Mesothelial cell of epicardium (in vitro differentiated cells): ENCODE results near the gene ZNF93. TPM values are rescaled to one million over a fixed set of nuclear protein-coding genes. Genes with fewer than 3 reads are reported as not detected.
A peak's percentile ranks its signal among the peaks of the same experiment; 100 is the strongest.
"Not testable (repeated sequence)": the region's sequence is repeated elsewhere in the genome, so short reads cannot be mapped to it uniquely, and the experiment has no call there.

Experiments used
- DNase-seq, 2 experiments: peaks; one replicate each; pipeline ENCODE4 v3.0.0; 2021; ENCODE audit warnings: low spot score in 2 of 2; ENCODE audit not compliant: unreplicated experiment in 2 of 2
- H3K27ac Mint-ChIP-seq: 2 replicates; pipeline ENCODE4 v1.8.0; 2021; ENCODE audit warnings: mixed read lengths
- H3K27me3 Mint-ChIP-seq: 2 replicates; pipeline ENCODE4 v1.8.0; 2021; ENCODE audit warnings: low read depth, mixed read lengths
- H3K36me3 Mint-ChIP-seq: 2 replicates; pipeline ENCODE4 v1.8.0; 2021; ENCODE audit warnings: mixed read lengths
- H3K4me1 Mint-ChIP-seq: 2 replicates; pipeline ENCODE4 v1.8.0; 2021; ENCODE audit warnings: mixed read lengths
- H3K4me3 Mint-ChIP-seq: 2 replicates; pipeline ENCODE4 v1.8.0; 2021; ENCODE audit warnings: mild to moderate bottlenecking, moderate library complexity, mixed read lengths
- H3K9me3 Mint-ChIP-seq: 2 replicates; pipeline ENCODE4 v1.8.0; 2021; ENCODE audit warnings: mixed read lengths
- total RNA-seq: library from RNA; stranded (reverse); gene quantifications from 3 replicates; pipeline ENCODE4 v1.2.1, GENCODE V29; 2021
- TF ChIP-seq, protein P1 (sequence below): fragments of 200-600 bp; sonication (generic); IDR thresholded peaks from one replicate; pipeline ENCODE4 v1.5.0; 2021; ENCODE audit warnings: antibody characterized with exemption; ENCODE audit not compliant: unreplicated experiment

Gene ZNF93
- total RNA-seq, 1 donor from 2014 or later, result 28.4 TPM

DNA sequence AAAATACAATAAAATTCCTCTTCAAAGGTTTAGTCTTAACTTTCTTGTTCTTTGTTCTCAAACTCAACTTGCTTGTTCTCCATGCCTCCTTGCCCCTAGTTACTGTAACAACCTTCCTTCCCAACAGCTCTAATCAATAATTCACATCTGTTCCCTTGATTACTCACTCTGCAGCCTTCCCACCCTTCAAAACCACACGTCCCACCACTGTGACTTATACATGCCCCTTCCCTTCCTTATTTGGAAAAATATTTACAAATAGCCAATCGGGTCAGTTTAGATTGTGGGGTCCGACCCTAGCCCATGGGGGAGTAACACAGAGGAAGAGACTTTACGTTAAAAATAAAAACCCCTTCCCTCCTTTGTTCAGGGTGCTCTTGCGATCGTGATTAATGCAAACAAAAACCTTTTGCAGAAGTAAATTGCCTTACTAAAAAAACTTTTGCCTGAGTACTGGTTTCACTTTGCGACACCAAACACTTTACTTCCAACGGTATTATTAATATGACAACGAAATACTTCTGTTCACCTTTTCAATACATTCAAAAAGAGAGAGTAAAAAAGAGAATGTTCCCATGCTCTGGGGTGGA, 512 bp upstream of the ZNF93 start:
- peak overlapping the region; percentile 100 for H3K27ac Mint-ChIP-seq
- DNase-seq, result no peak
- no peaks in the 10 kb centered on the region for H3K27me3 Mint-ChIP-seq
- peaks cover 47% of the 10 kb centered on the region for H3K9me3 Mint-ChIP-seq
- peaks cover 25% of the 10 kb centered on the region for H3K36me3 Mint-ChIP-seq
- TF ChIP-seq, protein P1, sequence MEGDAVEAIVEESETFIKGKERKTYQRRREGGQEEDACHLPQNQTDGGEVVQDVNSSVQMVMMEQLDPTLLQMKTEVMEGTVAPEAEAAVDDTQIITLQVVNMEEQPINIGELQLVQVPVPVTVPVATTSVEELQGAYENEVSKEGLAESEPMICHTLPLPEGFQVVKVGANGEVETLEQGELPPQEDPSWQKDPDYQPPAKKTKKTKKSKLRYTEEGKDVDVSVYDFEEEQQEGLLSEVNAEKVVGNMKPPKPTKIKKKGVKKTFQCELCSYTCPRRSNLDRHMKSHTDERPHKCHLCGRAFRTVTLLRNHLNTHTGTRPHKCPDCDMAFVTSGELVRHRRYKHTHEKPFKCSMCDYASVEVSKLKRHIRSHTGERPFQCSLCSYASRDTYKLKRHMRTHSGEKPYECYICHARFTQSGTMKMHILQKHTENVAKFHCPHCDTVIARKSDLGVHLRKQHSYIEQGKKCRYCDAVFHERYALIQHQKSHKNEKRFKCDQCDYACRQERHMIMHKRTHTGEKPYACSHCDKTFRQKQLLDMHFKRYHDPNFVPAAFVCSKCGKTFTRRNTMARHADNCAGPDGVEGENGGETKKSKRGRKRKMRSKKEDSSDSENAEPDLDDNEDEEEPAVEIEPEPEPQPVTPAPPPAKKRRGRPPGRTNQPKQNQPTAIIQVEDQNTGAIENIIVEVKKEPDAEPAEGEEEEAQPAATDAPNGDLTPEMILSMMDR, result no peak
- peak overlapping the region; percentile 96 for H3K4me3 Mint-ChIP-seq
- H3K4me1 Mint-ChIP-seq, result peaks cover 27% of the 10 kb centered on the region

DNA sequence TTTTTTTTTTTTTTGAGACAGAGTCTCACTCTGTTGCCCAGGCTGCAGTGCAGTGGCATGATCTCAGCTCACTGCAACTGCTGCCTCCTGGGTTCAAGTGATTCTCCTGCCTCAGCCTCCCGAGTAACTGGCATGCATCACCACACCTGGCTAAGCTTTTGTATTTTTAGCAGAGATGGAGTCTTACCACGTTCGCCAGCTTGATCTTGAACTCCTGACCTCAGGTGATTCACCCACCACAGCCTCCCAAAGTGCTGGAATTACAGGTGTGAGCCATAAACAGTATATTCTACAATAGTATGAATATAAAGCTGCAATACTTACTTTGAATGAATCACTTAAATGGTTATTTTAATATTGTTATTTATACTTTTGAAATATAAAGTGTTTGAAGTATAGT, 6.8 kb downstream of the ZNF93 start:
- H3K9me3 Mint-ChIP-seq, DNase-seq, H3K4me3 Mint-ChIP-seq, H3K27me3 Mint-ChIP-seq, H3K27ac Mint-ChIP-seq: not testable (repeated sequence)
- Mint-ChIP-seq H3K36me3 (peaks cover 21% of the 10 kb centered on the region), H3K4me1 (peaks cover 39% of the 10 kb centered on the region)

DNA sequence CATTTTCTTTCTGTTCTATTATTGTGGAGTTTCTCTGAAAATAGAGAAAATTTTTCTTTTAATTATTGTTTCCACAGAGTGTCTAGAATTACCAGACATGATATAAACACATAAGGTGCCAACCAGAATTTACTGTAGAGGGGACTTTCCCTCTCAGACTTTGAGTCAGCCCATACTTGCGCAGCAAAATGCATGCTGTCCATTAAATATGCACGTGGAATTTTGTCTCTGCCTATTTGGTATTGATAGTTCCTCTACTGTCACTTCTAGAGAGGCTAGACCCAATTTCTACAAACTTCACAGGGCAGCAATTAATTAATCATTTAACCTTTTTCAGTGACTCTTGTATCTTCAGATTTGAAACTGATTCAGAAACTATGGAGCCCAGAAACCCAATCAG, 8.9 kb downstream of the ZNF93 start:
- peaks cover 28% of the 10 kb centered on the region for H3K4me1 Mint-ChIP-seq
- no peaks in the 10 kb centered on the region for H3K27me3 Mint-ChIP-seq
- H3K36me3 Mint-ChIP-seq, result peaks cover 23% of the 10 kb centered on the region
- TF ChIP-seq, protein P1, result no peak
- no peak for DNase-seq
- no peaks in the 10 kb centered on the region for H3K9me3 Mint-ChIP-seq
- H3K27ac Mint-ChIP-seq, result no peak overlapping the region
- H3K4me3 Mint-ChIP-seq, result no peak overlapping the region

DNA sequence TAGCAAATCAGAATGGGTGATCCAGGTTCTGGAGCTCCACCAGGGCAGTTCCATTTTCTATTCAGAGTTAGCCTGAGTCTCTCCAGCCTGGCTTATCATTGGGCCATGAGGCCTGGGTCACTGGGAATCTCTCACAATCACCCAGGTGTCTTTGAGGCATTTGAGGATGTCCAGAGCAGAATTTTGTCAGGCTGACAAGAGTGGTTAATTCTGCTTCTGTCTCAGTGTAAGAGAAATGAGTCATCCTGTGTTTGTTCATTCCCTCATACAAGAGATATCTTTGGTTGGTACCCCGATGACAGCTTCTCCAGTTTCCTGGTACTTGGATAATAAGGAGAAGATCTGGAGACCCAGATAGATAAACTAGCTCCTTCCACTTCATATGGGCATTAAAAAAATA, 10.4 kb downstream of the ZNF93 start:
- TF ChIP-seq, protein P1, result no peak
- H3K27ac Mint-ChIP-seq, result peak overlapping the region; percentile 28
- no peaks in the 10 kb centered on the region for H3K27me3 Mint-ChIP-seq
- DNase-seq, result no peak
- peaks cover 15% of the 10 kb centered on the region for H3K4me1 Mint-ChIP-seq
- peaks cover 33% of the 10 kb centered on the region for H3K36me3 Mint-ChIP-seq
- H3K4me3 Mint-ChIP-seq, result no peak overlapping the region
- H3K9me3 Mint-ChIP-seq, result no peaks in the 10 kb centered on the region

DNA sequence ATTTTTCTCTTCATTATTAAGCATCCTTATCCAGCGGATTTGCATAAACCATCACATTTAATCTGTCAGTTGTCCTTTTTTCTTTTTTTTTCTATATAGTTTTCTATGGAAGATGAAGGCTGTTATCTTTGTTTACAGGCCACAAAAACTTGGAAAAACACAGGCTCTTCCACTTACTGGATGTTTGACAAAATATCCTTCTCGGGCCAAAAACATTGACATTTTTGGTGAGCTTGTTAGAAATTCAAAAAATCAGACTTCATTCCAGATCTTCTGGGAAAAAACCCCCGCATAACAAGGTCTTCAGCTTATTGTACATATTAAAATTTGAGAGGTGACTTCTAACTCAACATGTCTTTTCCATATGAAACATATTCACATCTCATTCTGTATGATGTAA, 13.8 kb downstream of the ZNF93 start:
- no peak for DNase-seq
- Mint-ChIP-seq H3K9me3 (peaks cover 8% of the 10 kb centered on the region), H3K27me3 (no peaks in the 10 kb centered on the region), H3K4me1 (peaks cover 6% of the 10 kb centered on the region), H3K27ac (no peak overlapping the region), H3K36me3 (peaks cover 51% of the 10 kb centered on the region), H3K4me3 (no peak overlapping the region)
- TF ChIP-seq, protein P1, result no peak

DNA sequence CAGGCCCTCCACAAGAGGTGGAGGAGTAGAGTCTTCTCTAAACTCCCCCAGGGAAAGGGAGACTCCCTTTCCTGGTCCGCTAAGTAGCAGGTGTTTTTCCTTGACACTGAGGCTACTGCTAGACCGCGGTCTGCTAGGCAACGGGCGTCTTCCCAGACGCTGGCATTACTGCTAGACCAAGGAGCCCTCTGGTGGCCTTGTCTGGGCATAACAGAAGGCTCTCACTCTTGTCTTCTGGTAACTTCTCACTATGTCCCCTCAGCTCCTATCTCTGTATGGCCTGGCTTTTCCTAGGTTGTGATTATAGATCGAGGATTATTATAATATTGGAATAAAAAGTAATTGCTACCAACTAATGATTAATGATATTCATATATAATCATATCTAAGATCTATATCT, 29.7 kb downstream of the ZNF93 start:
- DNase-seq, H3K27me3 Mint-ChIP-seq, H3K27ac Mint-ChIP-seq, H3K4me3 Mint-ChIP-seq, H3K4me1 Mint-ChIP-seq: not testable (repeated sequence)
- H3K9me3 Mint-ChIP-seq, result peaks cover 49% of the 10 kb centered on the region
- H3K36me3 Mint-ChIP-seq, result peaks cover 78% of the 10 kb centered on the region

DNA sequence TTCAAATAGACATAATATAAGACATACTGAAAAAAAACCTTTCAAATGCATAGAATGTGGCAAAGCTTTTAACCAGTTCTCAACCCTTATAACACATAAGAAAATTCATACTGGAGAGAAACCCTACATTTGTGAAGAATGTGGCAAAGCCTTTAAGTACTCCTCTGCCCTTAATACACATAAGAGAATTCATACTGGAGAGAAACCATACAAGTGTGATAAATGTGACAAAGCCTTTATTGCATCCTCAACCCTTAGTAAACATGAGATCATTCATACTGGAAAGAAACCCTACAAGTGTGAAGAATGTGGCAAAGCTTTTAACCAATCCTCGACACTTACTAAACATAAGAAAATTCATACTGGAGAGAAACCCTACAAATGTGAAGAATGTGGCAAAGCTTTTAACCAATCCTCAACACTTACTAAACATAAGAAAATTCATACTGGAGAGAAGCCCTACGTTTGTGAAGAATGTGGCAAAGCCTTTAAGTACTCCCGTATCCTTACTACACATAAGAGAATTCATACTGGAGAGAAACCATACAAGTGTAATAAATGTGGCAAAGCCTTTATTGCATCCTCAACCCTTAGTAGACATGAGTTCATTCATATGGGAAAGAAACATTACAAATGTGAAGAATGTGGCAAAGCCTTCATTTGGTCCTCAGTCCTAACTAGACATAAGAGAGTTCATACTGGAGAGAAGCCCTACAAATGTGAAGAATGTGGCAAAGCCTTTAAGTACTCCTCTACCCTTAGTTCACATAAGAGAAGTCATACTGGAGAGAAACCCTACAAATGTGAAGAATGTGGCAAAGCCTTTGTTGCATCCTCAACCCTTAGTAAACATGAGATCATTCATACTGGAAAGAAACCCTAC, 32.9 kb downstream of the ZNF93 start:
- Mint-ChIP-seq H3K36me3 (peaks cover 63% of the 10 kb centered on the region), H3K9me3 (peaks cover 54% of the 10 kb centered on the region)
- not testable (repeated sequence) for H3K27me3 Mint-ChIP-seq, H3K27ac Mint-ChIP-seq, H3K4me3 Mint-ChIP-seq, H3K4me1 Mint-ChIP-seq, DNase-seq
